NCI-H2107 treated with DMSO at 0.1 percent for 48 hours (cell line): Measurements from ENCODE around the gene EDAR.

ENCODE experiments used
- DNase-seq: peaks from one replicate; lab custom pipeline; 2025; ENCODE audit not compliant: unreplicated experiment; lab: John Stamatoyannopoulos, UW

Gene EDAR

DNA sequence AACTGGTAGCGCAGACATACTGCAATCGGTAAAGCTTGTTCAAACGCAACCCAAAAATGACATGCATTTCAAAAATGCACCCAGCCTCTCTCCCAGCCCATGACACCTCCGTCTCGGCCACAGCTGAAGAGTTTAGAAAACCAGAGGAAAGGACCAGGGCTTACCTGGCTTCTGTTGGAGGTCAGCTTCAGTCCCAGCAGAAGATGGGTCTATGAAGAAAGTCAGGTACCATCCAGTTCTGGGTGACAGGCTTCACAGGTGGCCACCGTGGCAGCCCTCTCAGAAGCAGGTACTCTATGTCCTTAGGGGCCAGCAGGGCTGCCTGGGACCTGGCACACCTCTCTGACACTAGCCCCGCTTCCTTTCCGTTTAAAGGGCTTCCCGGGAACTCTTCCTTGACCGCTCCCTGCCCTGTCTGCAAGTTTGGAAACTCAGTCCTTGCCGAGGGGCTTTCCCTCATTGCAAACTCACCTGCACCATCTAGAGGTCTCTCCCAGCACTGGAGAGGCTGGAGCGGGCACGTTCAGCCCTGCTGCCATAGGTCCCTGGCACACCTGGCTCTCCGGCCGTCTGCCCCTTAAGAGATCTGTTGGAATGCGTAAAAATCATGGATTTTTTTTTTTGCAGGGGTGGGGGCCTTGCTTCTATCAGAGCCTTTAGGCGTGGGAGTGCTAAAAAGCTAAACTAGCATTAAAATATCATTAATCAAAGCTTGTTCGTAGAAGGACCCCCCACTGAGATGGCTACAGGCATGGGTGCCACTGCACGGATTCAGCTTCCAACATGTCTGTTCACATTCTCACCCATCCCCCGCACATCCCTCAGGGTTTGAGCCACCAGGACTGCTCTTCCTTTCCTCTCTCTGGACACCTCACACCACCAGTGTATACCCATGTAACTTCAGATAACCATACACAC, at the start of gene EDAR:
Gene EDAR, minus strand, starts transcription at position 425 of the 918 bp plus-strand sequence. CDS start 58,206 bp downstream, outside the sequence.
- DNase-seq: peak; percentile 4

DNA sequence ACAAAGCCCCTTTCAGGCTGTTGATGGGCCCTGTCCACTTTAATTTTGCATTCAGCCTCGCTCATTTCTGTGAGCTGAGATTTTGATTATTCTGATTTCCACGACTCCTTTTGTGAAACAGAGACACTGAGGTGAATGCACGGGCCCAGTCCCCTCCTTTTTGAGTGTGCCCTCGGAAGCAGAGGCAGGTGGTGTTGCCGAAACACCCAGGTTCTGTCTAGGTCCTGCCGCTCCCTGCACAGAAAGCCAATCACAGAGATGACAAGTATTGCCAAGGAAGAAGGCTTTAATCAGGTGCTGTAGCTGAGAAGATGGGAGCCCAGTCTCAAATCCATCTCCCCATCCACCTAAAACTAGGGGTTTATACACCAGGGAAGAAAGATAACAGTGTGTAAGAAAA, 44.2 kb upstream of the EDAR start:
- DNase-seq: no peak

DNA sequence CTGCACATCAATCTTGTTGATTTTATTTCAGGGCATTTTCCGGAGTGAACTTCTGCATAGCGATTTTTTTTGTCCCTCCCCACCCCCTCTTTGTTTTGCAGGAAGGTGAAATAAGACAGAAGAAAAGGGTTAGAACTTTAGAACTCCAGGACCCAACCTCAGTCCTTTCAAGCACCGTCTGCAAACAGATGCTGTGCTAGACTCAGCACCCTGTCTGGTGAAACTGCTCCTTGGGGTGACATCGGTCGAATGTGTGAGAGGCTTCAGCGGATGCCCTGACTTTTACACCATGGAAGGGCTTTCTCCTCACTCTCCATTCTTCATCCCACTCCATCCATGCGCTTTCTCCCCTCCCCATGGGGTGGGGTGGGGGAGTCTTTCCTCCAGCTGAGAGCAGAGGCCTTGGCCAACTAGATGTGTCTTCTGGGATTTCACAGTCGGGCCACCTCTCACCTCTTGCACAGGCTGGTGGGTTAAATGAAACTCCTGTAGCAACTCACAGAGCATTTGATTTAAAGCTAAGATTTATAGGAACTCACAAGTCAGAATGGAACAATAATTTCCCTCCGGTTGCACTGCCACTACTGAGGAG, 43.3 kb upstream of the EDAR start:
- no peak for DNase-seq

DNA sequence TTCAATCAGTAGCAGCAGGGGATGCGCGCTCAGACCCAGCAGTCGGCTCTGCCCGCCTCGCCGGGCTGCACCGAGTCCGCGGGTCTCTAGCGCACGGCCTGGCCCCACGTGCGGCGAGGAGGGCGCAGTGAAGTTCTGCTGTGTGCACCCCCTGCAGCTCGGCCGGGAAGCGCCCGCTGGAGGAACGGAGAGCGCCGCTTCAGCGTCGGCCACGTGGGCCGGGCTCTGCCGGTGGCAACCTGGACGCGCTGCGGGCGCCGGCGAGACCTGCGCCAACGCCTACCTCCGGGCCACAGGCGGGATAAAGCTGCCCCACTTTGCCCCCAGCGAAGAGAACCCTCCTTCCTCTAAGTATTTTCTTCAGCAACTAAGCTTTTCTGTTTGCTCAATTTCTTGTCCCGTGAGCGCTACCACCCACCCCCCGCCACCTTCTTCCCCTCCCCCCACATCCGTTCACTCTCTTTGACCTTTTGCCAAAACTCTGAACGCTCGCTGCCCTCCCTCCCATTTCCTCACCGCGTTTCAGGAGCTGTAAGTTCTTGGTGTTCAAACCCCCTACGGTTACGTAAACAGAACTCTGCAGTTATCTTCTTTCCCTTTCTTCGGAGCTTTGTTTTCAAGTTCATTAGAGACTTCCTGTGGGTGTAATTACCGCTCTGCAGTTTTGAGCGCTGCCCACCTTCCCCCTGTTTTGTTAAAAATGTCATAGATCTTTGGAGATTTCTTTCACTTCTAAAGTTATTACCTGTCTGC, 42.6 kb upstream of the EDAR start:
- DNase-seq: no peak

DNA sequence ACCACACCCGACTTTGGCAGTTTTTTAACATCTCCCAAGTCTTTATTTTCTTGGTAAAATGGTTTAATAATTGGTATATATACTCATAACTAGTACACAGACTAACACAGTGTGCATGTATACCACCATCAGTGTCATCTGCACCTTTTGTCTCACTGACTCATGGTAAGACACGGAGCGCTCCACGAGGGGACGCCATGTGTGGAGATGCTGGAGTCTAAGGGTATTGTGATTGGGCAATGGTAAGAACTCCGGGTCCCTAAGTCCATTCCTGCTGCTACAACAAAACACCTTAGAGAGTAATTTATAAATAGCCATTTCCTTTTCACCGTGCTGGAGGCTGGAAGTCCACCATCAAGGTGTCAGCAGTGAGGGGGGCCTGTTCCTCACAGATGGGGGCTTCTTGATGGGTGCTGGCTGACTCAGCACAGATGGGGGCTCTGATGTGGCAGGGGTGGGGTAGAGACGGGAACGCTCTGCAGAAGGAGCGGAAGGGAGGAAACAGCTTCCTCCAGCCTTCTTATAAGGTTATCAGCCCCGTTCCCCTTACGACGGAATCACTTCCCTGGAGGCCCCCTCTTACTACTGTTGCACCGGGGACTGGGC, 42.0 kb upstream of the EDAR start:
- DNase-seq: no peak

DNA sequence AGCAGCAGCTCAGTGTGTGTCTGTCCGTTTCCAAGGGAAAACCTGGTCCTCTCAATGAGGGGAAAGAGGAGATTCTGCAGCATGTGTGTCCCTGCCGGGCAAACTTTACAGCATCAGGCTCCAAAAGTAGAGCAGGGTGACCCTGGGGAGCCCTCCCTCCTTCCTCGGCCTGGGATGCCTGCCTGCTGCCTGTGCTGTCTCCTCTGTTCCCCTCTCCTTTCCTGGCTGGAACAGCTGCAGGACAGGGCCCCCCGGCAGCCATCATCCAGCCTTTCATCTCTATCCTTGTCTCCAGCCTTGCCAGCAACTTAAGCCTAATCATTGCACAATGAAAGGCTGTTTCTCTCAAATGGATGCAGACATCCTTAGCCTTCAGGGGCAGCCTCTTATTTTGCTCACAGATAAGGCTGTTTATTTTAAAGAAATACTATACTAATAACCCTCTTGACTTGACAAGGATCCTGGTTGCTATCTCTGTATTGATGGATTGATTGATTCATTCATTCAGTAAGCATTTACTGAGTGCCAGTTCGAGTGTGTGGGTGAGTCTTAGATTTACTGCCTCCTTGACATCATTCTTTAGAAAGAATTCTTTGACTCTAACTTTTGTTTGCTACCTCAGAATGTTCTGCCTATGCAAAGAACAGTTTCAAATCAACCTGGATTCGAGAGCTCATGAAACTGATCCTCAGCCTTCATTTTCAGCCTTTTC, 40.6 kb upstream of the EDAR start:
- no peak for DNase-seq

DNA sequence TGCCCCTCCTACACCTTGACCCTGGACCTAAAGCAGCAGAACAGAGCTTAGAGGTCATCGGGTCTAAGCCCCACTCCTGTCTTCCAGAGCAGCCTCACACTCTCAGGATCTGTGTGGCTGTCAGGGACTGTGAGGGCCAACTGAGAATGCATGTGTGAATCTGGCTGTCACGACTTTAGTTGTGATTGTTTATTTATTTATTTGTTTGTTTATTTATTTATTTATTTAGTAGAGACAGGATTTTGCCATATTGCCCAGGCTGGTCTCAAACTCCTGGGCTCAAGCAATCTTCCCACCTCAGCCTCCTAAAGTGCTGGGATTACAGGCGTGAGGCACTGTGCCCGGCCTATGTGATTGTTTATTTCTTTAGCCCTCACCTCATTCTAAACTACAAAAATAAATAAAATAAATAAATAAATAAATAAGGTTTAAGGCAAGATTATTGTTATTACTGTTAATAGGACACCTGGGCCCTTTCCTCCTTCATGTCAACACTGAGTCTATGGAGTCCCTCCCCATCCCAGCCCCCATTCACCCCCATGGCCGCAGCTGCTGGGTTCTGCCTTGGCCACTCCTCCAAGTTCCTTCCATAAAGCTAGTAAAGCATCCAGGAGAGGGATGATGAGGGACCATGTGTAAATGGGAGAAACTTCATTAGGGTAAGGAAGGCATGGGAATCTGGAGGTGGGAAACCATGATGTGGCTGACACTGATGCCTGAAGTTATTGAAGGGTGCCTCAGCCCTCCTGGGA, 39.9 kb upstream of the EDAR start:
- no peak for DNase-seq

DNA sequence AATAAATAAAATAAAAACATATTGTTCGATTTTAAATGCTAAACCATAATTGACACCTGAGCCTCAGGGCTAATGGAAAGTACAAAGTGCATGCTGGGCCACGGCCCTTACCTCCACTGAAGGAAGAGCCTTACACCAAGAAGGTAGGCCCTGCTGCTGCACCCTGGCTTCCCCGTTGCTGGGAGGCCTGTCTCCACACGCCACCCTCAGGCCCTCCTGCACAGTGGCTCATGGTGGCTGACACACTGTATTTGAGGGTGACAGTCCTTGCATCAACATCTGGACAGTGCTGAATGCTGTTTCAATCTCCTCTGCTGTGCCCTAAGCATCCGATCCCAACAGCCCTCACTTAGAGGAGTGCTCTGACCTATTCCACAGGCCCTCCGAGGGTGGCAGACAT, 39.3 kb upstream of the EDAR start:
- DNase-seq: no peak

DNA sequence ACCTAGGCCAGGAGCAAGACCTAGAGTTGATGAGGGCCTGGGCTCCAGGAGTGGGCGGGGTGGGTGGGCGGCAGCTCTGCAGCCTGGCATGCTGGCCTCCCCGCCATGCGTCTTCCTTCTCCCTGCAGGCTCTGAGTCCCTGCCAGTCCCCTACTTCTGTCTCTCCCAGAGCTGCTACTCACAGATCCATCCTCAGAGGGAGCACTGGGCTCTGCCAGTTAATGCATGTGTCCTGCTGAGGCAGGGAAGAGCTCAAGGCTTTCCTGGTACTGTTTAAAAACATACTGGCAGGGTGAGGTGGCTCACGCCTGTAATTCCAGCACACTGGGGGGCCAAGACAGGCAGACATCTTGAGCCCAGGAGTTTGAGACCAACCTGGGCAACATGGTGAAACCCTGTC, 38.7 kb upstream of the EDAR start:
- DNase-seq: no peak

DNA sequence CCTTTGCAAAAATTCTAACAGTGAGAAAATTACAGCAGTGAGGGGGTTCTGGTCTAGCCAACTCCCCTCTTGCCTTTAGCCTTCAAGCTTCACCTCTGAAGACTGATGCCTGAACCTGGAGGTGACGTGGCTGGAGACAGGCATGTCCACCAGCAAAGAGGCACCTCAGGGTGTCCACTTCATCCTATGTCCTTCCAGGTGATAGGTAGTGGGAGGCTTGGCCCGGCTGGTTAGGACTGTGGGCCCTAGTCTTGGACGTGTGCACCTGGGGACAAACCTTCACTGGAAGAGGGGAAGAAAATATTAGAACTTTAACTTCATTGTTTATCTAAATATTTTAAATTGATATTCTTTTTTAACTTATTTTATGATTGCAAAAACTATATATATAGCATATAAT, 35.5 kb upstream of the EDAR start:
- no peak for DNase-seq

DNA sequence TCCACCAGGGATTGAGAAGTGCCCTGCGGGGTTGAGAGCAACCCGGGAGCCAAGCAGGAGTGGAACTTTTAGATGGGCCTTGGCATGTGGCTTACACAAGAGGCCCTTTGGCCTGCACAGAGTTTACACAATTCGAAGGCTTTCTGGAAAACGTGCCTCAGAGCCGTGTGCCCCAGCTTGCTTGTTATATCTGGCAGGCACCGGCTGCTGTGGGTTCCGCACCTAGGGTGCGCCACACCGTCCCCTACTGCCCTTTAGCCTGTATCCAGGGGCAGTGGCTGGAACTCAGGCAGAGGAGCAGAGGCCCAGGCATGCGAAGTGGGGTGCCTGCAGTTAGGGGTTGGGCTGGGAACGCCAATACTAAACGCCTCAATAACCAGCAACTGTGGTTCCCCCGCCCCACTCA, 32.9 kb upstream of the EDAR start:
- no peak for DNase-seq

DNA sequence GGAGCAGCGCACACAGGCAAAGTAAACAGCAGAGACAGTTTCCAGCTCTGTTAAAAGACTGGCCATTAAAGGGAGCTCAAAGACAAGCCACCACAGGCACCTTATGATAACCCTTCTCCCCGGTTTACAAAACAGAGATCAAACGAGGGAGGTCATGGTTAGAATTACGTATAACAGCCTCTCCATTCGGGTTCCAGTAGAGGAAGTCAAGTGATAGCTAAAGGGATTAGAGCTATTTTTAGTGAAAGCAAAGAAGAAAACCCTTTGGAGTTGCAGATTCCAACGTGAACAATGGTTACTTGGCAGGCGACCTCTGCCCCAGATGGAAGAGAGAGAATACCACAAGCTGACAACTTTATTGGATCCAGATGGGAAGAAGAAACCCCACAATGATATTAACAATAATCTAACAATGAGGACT, 31.2 kb upstream of the EDAR start:
- no peak for DNase-seq

DNA sequence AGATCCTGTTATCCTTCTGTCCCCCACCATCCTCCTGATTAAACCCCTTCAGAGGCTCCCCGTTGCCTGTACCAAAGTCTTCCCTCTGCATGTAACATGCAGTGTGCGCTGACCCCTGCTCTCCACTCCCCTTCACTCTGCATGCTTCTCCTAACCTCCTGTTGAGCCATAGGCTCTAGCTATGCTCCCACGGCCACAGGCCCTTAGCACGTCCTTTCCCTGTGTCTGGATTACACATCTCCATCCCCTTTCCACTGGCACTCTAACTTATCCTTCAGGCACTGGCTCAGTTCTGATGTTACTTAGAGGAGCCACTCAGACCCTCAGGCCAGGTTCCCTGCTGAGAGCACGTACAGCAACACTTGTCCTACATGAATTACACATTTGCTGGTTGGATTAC, 29.4 kb upstream of the EDAR start:
- no peak for DNase-seq

DNA sequence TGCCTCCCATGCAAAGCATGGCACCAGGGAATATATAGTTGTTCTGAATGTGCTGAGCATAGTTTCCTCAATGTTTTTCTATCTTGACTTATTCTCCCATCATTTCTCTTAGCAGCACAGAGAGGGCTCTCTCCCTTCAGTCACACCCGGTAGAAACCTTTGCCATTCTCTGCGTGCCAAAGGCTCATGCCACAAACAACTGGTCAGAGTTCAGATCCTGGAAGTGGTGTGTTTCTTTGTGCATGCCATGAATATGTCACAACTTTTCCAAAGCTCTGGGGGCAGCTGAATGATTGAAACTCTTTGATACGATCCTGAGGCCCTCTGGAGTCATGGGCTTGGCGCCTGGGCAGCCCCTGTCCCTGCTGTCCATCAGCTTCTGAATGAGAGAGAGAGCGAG, 28.0 kb upstream of the EDAR start:
- DNase-seq: no peak

DNA sequence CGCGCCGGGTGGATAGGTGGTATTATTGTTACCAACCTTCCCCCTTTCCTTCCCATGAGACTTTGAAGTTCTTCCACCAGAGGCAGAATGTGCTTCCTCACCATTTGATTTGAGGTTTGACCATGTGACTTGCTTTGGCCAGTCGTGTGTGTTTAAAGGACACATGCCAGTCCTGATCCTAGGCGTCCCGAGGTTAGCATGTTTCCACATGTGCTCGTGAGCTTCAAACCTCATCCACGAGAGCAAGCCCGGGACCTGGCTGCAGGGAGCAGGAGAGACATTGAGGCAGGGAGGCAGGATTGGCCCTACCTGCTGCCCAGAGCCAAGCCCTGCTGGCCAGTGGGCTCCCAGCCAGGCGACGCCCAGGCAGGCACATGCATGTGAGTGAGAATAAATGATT, 27.4 kb upstream of the EDAR start:
- DNase-seq: no peak

DNA sequence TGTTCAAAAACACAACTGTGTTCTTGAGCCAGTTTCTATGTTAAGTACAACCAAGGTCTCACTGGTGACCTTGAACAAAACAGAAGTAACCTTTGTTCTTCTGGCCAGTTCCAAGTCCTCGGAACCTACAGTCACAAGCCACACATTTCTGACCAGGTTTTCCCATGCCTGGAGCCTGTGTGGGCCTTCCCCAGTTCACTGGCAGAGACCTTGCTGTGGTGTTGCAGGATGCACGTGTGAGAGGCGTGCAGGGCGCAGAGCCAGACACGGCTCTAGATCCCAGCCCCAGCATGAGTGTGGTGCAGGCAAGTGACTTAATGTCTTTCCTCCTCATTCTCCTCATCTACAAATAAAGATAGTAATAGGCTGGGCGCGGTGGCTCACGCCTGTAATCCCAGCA, 25.5 kb upstream of the EDAR start:
- no peak for DNase-seq

DNA sequence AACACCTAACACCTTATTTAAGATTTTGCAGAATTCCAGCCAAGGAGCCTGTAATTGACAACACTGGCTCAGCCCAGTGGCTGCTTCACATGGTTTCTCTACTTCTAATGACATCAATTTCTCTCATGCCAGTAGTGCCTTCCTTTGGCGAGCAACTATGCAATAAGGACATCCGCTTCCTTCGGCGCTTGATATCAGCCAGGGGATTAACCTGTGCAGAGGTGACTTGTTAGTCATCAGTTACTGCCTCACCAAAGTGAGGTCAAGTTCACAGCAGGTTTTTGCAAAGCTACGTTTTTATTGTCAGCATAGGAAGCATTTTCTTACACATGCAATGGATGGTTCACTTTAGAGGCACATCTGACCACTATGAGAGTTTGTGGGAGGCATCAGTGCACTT, 24.0 kb upstream of the EDAR start:
- DNase-seq: no peak

DNA sequence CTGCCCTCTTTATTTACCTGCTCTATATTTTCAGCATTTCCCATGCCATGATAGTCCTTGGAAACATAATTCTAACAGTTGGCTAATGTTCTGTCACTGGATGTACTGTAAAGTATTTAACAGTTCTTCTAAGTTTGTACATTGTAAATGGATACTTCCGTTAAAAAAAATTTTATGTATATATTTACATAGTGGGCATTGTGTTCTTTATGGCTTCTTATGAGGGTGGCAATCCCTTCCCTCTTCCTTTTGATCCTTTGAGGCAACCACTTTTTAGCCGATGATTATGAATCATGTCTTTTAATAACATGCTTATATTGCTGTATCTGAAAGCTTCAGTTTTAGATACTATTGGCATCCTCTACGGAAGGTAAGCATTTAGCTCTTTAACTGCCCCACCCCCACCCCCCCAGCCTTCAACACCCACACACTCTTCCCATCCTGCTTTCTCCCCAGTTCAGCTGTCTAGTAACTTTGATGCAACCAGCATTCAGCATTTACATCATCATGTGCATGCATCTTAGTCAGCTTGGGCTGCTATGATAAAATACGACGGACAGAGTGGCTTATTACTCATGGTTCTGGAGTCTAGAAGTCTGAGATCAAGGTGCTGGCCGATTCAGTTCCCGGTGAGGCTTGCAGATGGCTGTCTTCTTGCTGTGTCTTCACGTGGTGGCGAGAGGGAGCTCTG, 21.0 kb upstream of the EDAR start:
- DNase-seq: no peak

DNA sequence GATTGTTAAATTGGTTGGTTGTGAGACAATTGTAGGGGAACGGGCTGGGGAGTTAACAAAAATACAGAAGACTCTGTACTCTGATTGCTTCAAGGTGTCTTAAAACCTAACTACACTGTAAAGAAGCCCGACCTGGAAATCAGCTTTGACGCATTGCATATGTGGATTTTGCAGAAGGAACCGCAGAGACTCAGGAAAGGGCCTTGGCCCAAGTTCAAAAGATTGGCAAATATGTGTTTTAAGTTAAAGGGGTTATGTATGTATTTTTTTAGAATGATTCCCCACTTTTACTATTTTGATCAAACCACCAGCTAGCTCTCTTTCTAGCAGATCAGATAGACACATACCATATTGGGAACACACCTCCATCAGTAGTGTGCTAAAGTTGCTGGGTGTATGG, 18.0 kb upstream of the EDAR start:
- DNase-seq: no peak
